Head of caudate nucleus (tissue), 42 donors: ENCODE measurements around the gene EIF2S1.
"Not testable (repeated sequence)": the region's sequence is repeated elsewhere in the genome, so short reads cannot be mapped to it uniquely, and the experiment has no call there.

Experiments used
- DNase-seq, 42 donors: peaks; one replicate each; pipeline versions ENCODE4 v3.0.0 to v3.0.0-alpha.2; 2020 to 2021; ENCODE audit warnings: mixed read lengths in 7 of 42
- intact Hi-C: fragments of 100-400 bp; cut with DNase I; formaldehyde crosslinking; loops from one replicate; pipeline ENCODE4 v1.15.0; 2022

Gene EIF2S1

DNA sequence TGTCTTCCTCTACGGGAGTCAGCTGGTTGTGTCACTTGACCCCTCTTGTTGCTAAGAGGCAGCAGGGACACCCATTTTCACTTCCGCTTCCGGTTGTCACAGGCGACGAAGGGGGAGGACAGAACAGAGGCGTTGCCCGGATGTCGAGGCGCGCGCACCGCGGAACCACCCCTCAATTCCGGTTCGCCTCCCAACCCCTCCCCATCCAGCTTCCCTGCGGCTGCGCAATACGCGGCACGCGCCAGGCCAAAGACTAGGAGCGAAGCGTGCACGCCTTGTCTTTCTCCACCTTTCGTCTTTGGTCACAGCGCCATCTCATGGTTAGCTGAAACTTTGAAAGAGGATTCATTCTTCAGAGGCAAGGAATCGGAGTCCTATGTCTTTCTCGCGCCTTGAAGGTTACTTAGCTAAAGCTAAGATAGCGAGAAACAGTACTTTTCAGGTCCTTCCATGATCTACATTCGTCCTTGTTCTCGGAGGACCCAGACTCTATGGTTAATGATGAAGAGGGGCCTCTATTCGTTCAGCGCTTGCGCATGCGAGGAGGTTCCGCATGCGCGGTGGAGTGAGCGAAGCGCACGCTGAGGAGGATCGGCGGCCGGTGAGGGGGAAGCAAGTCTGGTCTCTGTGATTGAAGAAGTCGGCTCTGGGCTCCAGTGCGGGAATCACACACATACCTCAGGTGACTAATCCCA is at the start of gene EIF2S1, which contains the start of gene ATP6V1D:
TSS of gene EIF2S1 (plus strand) at position 554 of the 695 bp plus-strand sequence. CDS start 4,440 bp downstream, outside the sequence.
TSS of gene ATP6V1D (minus strand) at position 30 of the 695 bp plus-strand sequence. CDS start 106 bp downstream, outside the sequence.
- intact Hi-C loops, result loop anchor here (5.0 to 10.0 kb wide), 2 partner anchors 118 to 195 kb away; partner anchors contain the start of gene PALS1
- peak; percentile 97 to 100 (median 99) for DNase-seq

DNA sequence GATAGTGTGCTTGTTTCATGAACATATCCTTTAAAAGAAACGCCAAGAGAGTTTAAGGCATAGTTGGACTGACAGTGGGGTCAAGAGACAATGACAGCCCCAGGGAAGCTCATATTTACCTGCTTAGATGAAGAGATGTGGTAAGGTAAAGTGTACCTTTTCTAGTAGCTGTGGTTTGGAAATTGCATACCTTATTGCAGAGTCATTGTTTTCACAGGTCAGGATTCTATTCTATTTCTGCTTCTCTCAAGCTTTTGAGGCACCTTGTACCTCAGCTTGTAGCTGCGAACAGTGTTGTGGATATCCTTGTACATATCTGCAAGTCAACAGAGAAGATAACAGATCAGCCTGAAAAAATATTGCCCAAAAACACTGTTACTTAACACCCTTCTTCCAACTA is 48.3 kb upstream of the EIF2S1 start:
- no peak for DNase-seq
- intact Hi-C loops, result no loop called here

DNA sequence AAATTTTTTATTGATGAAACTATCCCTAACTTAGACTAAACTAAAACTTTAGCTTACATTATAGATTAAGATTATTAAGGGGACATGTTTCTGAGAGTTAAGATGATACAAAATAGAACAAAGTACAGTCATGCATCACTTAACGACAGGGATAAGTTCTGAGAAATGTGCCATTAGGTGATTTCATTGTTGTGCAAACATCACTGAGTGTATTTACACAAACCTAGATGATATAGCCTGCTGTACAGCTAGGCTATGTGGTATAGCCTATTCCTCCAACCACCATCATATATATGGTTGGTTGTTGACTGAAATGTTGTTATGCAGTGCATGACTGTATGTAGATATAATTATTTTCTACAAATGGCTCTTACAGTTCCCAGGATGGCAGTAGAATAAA is 47.0 kb upstream of the EIF2S1 start:
- no peak for DNase-seq
- intact Hi-C loops, result no loop called here

- DNase-seq, result no peak
- intact Hi-C loops, result no loop called here
Observed at GRCh38 chr14:67317822-67318221, 42.3 kb upstream of the EIF2S1 start.

DNA sequence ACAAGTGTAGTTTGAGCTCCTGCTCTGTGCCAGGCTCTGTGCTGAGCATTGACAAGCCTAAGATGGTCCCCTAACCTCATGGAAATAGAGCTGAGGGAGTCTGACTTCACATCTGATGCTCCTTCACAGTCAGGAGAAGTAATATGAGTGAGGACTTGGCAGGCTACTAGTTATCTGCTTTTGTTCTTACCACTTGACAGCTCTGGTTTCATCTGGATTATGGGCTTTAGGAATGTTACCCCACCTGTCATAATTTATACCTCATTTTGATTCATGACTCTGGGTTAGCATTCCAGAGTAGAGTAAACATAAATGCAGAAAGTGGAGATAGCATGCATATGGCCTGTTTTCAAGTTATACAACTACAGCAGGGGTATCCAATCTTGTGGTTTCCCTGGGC is 41.0 kb upstream of the EIF2S1 start:
- intact Hi-C loops, result no loop called here
- no peak for DNase-seq

DNA sequence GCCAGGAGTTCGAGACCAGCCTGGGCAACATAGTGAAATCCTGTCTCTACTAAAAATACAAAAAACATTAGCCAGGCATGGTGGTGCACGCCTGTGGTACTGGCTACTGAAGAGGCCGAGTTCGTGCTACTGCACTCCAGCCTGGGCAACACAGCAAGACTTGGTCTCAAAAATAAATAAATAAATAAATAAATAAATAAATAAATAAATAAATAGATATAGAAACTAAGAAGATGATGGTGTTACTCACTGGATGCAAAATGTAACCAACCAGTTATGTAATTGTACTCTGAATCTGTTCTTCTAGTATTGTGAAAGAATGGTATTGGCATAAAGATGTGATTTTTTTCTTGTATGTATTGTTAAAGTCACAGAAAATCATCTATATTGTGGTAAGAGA is 30.5 kb upstream of the EIF2S1 start:
- DNase-seq, intact Hi-C loops: not testable (repeated sequence)

GRCh38 chr14:67331368-67332125 is 28.6 kb upstream of the EIF2S1 start:
- intact Hi-C loops, result no loop called here
- DNase-seq, result no peak

- intact Hi-C loops, result no loop called here
- DNase-seq, result no peak
Observed at GRCh38 chr14:67332468-67332867, 27.7 kb upstream of the EIF2S1 start.

DNA sequence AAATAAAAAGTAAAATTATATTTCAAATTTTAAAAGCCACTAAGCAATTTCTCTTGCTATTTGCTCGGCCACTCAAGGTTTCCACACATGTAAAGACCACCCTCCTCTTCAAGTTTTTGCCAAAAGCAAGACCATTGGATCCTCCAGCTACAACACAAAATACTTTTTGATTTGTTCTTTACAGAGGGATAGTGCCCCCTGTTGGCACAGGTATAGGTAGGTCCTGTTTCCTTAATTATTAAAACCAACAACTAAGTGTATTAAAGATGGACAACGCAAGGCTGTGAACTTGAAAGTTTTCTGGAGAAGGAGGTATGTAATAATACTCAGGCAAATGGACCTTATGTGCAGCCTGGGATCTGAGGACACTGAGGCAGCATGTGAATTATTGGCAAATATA is 24.3 kb upstream of the EIF2S1 start:
- DNase-seq, result no peak
- intact Hi-C loops, result no loop called here

DNA sequence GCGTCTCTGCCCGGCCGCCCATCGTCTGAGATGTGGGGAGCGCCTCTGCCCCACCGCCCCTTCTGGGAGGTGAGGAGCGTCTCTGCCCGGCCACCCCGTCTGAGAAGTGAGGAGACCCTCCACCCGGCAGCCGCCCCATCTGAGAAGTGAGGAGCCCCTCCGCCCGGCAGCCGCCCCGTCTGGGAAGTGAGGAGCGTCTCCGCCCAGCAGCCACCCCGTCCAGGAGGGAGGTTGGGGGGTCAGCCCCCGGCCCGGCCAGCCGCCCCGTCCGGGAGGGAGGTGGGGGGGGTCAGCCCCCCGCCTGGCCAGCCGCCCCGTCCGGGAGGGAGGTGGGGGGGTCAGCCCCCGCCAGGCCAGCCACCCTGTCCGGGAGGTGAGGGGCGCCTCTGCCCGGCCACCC is 18.9 kb upstream of the EIF2S1 start:
- intact Hi-C loops, DNase-seq: not testable (repeated sequence)

GRCh38 chr14:67343601-67344230 is 16.4 kb upstream of the EIF2S1 start:
- intact Hi-C loops, result no loop called here
- no peak for DNase-seq

- intact Hi-C loops, result no loop called here
- DNase-seq, result no peak
Observed at GRCh38 chr14:67345583-67345982, 14.5 kb upstream of the EIF2S1 start.

- no peak for DNase-seq
- intact Hi-C loops, result loop anchor here (10.0 kb wide), 1 partner anchor 187 kb away; no protein-coding TSS in a partner anchor
Observed at GRCh38 chr14:67352055-67352454, 8.1 kb upstream of the EIF2S1 start.

DNA sequence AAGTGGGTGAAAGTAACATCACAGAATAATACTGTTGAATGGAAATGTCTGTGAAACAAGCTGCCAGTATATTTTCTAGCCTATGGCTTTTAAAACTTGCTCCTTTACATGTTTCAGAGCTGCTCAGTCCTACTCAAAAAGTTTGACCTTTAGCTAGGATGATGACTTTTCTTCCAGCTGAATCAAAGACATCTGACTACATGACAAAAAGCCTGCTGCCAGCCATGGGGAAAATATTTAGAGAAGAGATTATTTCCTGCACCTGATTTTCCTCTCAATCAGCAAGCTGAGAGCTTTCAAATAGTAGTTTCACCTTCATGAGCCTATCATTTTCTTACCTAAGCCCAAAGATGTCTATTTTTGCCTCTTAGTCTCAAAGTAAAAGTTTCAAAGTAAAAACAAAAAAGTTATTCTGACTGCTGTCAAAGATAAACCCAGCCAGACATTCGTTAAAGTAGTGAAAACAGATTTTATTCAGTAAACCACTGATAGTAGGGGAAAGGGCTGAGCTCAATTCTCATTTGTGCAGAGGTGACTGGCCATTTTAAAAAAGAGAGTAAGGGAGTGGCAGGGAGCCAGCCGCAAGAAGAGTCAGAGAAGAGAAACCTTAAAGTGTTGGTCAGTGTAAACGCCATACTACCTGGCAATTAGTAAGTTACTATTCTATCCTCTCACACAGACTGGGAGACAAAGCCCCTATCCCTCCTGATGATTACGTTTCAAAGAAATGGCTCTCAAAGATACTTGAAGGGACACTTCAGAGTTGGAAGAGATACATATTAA is 2.8 kb upstream of the EIF2S1 start:
- intact Hi-C loops, result loop anchor here (5.0 to 10.0 kb wide), 2 partner anchors 115 to 193 kb away; partner anchors contain the start of gene PALS1
- DNase-seq, result no peak

- intact Hi-C loops, result loop anchor here (5.0 to 10.0 kb wide), 2 partner anchors 116 to 193 kb away; partner anchors contain the start of gene PALS1
- DNase-seq, result no peak
Observed at GRCh38 chr14:67357969-67358354, 2.2 kb upstream of the EIF2S1 start.

DNA sequence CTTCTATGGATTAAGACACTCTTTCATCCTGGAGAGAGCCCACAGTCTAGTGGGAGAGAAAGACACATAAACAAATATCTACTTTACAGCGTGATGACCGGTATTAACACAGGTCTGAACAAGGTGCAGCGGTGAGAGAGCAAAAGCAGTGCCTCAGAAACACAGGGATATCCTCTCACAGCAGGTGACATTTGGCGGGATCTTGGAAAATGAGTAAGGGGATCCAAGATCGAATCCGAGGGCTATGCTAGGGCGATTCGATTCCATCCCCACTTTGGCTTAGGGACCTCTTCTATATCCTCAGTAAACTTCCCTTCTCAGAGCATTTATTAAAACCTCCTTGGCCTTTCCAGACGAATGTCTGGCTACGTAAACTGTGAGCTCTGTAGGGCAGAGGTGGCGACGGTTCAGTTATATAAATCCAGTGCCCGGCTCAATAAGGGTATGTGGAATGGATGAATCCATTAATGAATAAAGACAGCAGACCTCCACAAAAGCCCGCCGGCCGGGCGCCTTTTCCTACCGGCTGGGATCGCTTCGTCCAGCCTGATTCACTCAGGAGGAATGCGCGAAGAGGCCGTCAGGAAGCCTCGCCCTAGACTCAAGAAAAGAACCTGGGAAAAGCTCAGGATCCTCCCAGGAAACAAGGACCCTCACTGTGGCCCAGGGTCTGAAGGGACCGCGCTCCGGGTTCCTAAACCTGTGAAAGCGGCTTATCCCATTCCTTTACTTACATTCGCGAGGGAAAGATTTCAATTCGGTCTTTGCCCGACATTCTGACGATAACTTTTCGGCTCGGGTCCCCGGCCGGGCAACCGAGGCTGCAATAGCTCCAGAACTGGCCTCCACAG is 979 bp upstream of the EIF2S1 start:
- intact Hi-C loops, result loop anchor here (5.0 to 10.0 kb wide), 2 partner anchors 117 to 194 kb away; partner anchors contain the start of gene PALS1
- peak in 7 of 42 donors; percentile 2 to 49 (median 12) for DNase-seq

DNA sequence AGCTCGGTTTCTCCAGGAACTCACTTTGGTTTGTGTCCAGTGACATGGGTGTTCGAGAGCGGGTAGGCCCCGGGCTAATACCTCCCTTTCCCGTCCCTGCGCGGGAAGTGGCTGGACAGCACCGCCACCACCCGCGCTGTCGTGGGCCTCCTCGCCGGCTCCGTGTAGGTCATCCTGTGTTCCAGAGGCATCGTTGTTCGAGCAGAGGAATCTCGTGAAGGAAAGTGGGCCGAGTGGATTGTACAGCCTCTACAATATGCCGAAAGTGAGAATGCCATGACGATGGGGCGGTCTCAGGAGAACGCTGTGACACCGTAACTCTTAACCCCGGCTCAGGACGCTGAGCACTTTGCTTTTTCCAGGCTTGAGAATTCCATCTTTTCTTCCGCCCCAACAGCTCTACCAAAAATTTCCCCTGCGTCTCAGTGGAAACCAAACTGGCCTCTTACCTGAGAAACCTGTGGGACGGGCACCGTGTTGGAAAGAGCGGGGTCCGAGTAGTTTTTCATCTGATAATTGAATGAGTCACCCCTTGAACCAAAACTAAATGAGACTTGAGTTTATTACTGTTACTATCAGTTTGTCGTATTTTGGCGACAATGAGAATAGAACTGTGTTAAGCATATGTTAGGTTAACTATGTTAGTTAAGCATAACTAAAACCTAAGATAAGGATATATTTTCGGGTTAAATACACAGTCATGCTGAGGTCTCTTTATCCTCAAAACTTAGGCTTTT is 510 bp downstream of the EIF2S1 start:
- DNase-seq, result no peak

More for the DNA sequence above, 510 bp downstream of the EIF2S1 start:
- intact Hi-C loops, result no loop called here
